GM19240 (cell line): Measurements from ENCODE around the gene KIF12.
"Not testable (repeated sequence)": the region's sequence is repeated elsewhere in the genome, so short reads cannot be mapped to it uniquely, and the experiment has no call there.

Experiments used
- DNase-seq: peaks from one replicate; pipeline ENCODE4 v3.0.0; 2011; ENCODE audit warnings: low spot score; ENCODE audit not compliant: insufficient read length

Gene KIF12

GRCh38 chr9:114048533-114049415, 50.3 kb downstream of the KIF12 start:
- DNase-seq, result no peak

GRCh38 chr9:114047717-114048116, 51.4 kb downstream of the KIF12 start:
- DNase-seq, result no peak

- DNase-seq, result no peak
Observed at GRCh38 chr9:114046875-114047274, 52.2 kb downstream of the KIF12 start.

- DNase-seq, result no peak
Observed at GRCh38 chr9:114046237-114046755, 52.8 kb downstream of the KIF12 start.

GRCh38 chr9:114043660-114044059, 55.4 kb downstream of the KIF12 start:
- DNase-seq, result not testable (repeated sequence)
